Keratinocyte (primary cell): ENCODE results near the gene BMPER.

Experiments used
- CTCF ChIP-seq, 3 experiments: IDR thresholded peaks in 1 of 3; conservative IDR thresholded peaks in 1 of 3; optimal IDR thresholded peaks in 1 of 3; 2 replicates in 2 of 3; 3 replicates in 1 of 3; pipeline versions ENCODE3 to v1.5.1; 2011; ENCODE audit warnings: low read length in 3 of 3, mild to moderate bottlenecking in 3 of 3, moderate library complexity in 2 of 3, control low read depth in 1 of 3, inconsistent platforms in 1 of 3; ENCODE audit not compliant: insufficient read depth in 2 of 3; ENCODE audit errors: extremely low read depth in 1 of 3
- EZH2 ChIP-seq: IDR thresholded peaks from one replicate; pipeline ENCODE4 v1.6.1; 2012; ENCODE audit warnings: inconsistent platforms, mild to moderate bottlenecking, low read length, moderate library complexity

DNA sequence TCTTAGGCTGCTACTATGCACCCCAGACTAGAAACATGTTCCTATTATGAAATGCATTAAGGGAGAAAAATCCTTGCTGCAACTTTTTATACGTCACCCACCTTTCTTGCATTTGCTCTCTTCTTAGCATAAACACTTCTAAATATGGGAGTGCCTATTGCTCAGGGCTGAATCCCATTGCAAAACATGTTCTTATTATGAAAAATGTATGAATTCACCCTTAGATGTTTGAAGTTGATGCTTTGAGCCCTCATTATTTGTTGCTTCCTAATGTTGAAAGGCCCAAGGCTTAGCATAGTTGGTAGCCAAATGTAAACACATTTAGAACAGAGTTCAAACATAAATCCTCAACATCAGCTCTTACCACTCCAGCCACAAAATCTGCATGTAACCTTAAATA, 52.8 kb downstream of the BMPER start:
- no peak for TF ChIP-seq CTCF (optimal IDR thresholded peaks at IDR 0.05 in 1 of 3, IDR thresholded peaks at IDR 0.05 in 1 of 3, conservative IDR thresholded peaks at IDR 0.05 in 1 of 3; ENCODE audit: extremely low read depth in 1 of 3, insufficient read depth in 2 of 3, low read length in 3 of 3)
- TF ChIP-seq EZH2: no peak
